ENCODE data around the gene PDLIM4.

Gene PDLIM4

GRCh38 chr5:132237141-132237540, 20.4 kb upstream of the PDLIM4 start:
- ChIA-PET POLR2A (interaction anchor here (2.1 kb wide), 1 partner anchor 56 kb away, joined by 12 read pairs; the partner anchor contains the start of gene SLC22A4), CTCF (interaction anchor here (1.0 to 3.5 kb wide), 8 partner anchors 8 to 583 kb away, joined by 3 to 30 read pairs (median 9); partner anchors contain the start of gene P4HA2)
- no peak for TF ChIP-seq NFRKB (IDR thresholded peaks at IDR 0.05)
- TF ChIP-seq TARDBP (IDR thresholded peaks at IDR 0.05), result no peak
- no peak for TF ChIP-seq HDGF (IDR thresholded peaks at IDR 0.05; ENCODE audit: borderline replicate concordance)
- no peak for TF ChIP-seq ZNF384 (IDR thresholded peaks at IDR 0.05)
- no peak for TF ChIP-seq ELF4 (IDR thresholded peaks at IDR 0.05)
- TF ChIP-seq L3MBTL2 (conservative IDR thresholded peaks at IDR 0.05), result no peak
- no peak for TF ChIP-seq ARNT (IDR thresholded peaks at IDR 0.05)
- no peak for TF ChIP-seq FOXM1 (IDR thresholded peaks at IDR 0.05; ENCODE audit: borderline replicate concordance)
- TF ChIP-seq FOXK2 (IDR thresholded peaks at IDR 0.05), result no peak
- TF ChIP-seq CTBP1 (IDR thresholded peaks at IDR 0.05; ENCODE audit: borderline replicate concordance), result no peak
- TF ChIP-seq SP1 (IDR thresholded peaks at IDR 0.05), result no peak
- TF ChIP-seq BHLHE40 (IDR thresholded peaks at IDR 0.05; ENCODE audit: borderline replicate concordance), result no peak
- TF ChIP-seq LEF1 (IDR thresholded peaks at IDR 0.05; ENCODE audit: borderline replicate concordance), result no peak
- no peak for TF ChIP-seq SUZ12 (IDR thresholded peaks at IDR 0.05)
- TF ChIP-seq PKNOX1 (IDR thresholded peaks at IDR 0.05), result no peak
- no peak for TF ChIP-seq FOXA1 (IDR thresholded peaks at IDR 0.05)
- DNase-seq (ENCODE audit: extremely low spot score), result no peak

DNA sequence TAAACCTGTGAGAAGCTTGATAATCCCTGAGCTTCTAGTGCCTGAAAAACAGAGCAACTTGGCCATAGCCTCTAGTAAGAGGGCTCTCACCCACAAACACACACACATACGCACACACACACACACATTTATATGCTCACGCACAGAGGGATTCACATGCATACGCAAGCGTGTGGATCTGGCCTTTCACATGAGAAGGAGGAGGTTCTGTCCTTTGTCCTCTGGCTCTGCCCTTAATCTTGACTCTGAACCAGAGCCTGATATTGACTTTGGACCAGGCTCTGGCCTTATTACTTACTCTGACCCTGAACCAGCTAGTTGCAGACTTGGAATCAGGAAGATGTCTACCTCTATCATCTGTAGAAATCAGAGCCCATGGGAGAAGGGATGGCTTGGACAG, 19.8 kb upstream of the PDLIM4 start:
- no peak for TF ChIP-seq TARDBP (IDR thresholded peaks at IDR 0.05)
- POLR2A ChIA-PET, result interaction anchor here (0.9 to 2.5 kb wide), 3 partner anchors 10 to 56 kb away, joined by 4 to 14 read pairs (median 12); partner anchors contain the start of genes P4HA2 and SLC22A4
- DNase-seq (ENCODE audit: extremely low spot score), result no peak
- CTCF ChIA-PET, result interaction anchor here (0.6 to 3.5 kb wide), 25 partner anchors 9 to 582 kb away, joined by 3 to 30 read pairs (median 5); partner anchors contain the start of genes P4HA2, PDLIM4, SLC22A4 and SLC22A5

DNA sequence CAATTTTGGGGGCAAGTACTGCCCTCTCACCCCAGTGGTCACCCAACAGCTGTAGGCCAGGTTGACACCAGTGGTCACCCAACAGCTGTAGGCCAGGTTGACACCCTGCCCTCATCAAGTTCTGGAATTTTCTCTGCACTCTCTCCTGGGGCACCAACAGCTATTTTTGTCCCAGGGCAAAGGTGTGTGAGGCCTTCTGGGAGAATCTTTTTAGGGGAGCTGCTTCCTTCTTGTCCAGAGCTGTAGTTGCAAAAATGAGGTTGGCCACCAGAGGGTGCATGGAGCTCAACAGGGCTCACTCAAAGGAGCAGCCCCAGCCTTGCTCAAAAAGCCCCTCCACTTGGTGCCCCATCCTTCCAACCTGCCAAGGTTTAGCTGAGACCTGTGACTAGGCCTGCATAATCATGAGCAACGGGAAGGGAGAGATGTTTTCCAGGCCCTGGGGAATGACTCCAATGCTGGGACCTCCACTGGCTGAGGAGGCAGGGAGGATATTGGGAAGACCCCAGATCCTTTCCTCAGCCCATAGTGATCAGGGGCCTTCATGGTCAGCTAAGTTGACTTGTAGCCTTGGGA, 19.2 kb upstream of the PDLIM4 start:
- ChIA-PET POLR2A (interaction anchor here (0.9 to 2.5 kb wide), 3 partner anchors 11 to 55 kb away, joined by 4 to 14 read pairs (median 12); partner anchors contain the start of genes P4HA2 and SLC22A4), CTCF (interaction anchor here (0.6 to 3.5 kb wide), 26 partner anchors 9 to 582 kb away, joined by 3 to 30 read pairs (median 5); partner anchors contain the start of genes P4HA2, PDLIM4, SLC22A4 and SLC22A5)
- TF ChIP-seq TARDBP (IDR thresholded peaks at IDR 0.05), result no peak
- TF ChIP-seq ARNT (IDR thresholded peaks at IDR 0.05), result no peak
- TF ChIP-seq SUZ12 (IDR thresholded peaks at IDR 0.05), result no peak
- TF ChIP-seq CTBP1 (IDR thresholded peaks at IDR 0.05; ENCODE audit: borderline replicate concordance), result no peak
- no peak for TF ChIP-seq ELF4 (IDR thresholded peaks at IDR 0.05)
- TF ChIP-seq BHLHE40 (IDR thresholded peaks at IDR 0.05; ENCODE audit: borderline replicate concordance), result no peak
- TF ChIP-seq ZNF384 (IDR thresholded peaks at IDR 0.05), result no peak
- DNase-seq (ENCODE audit: extremely low spot score), result peak; percentile 68

DNA sequence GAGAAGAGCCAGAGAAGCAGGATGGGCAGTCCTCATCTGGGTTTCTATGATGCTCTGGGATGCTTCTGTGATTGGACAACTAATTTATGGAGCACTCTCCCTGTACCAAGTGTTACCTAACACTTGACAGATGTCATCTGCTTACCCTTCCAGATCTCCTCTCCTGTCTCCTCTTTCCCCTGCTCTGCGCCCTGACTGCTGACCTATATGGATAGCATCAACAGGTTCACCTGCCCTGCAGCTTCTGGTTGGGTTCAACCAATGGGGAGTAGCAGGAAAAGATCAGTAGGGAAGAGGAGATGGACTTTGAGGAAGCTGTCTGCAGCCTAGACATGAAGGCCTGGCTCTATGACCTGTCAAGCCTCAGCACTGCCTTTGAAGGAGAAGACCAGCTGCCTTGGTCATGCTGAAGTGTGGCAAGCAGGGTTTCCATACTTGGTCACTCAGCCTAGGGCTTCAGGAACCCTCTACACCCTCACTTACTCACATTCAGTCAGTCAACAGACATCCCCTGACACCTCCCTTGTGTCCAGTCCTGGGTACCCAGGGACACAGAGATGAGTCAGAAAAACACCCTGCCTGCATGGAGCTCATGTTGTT, 18.5 kb upstream of the PDLIM4 start:
- CTCF ChIA-PET, result interaction anchor here (0.6 to 3.5 kb wide), 17 partner anchors 8 to 292 kb away, joined by 3 to 30 read pairs (median 6); partner anchors contain the start of genes P4HA2, SLC22A4 and SLC22A5
- POLR2A ChIA-PET, result interaction anchor here (2.1 to 2.5 kb wide), 2 partner anchors 11 to 55 kb away, joined by 12 to 14 read pairs; partner anchors contain the start of genes P4HA2 and SLC22A4
- no peak for DNase-seq (ENCODE audit: extremely low spot score)
- TF ChIP-seq CTBP1 (IDR thresholded peaks at IDR 0.05; ENCODE audit: borderline replicate concordance) (no peak), ZNF384 (IDR thresholded peaks at IDR 0.05) (no peak)

DNA sequence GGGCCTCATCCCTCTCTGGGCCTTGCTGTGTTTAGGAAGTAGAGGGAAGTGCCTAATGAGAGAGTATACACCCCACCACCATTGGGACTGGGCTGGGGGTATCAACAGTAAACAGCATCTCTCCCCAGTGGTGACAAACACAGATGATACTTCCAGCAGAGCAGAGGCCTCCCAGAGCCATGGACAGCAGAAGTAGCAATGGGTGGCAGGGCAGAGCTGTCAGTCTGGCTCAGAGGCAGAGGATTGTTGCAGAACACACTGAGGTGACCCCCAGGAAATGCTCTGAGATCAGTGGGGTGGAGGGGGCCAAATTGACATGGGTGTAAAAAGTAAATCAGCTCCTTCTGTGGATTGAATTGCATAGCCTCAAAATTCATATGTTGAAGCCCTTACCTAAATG, 17.7 kb upstream of the PDLIM4 start:
- TF ChIP-seq L3MBTL2 (conservative IDR thresholded peaks at IDR 0.05) (no peak), FOXK2 (IDR thresholded peaks at IDR 0.05) (no peak), HDGF (IDR thresholded peaks at IDR 0.05; ENCODE audit: borderline replicate concordance) (no peak), FOXA1 (IDR thresholded peaks at IDR 0.05) (no peak), SUZ12 (IDR thresholded peaks at IDR 0.05) (no peak), FOXM1 (IDR thresholded peaks at IDR 0.05; ENCODE audit: borderline replicate concordance) (no peak), NFRKB (IDR thresholded peaks at IDR 0.05) (no peak), ELF4 (IDR thresholded peaks at IDR 0.05) (no peak), BHLHE40 (IDR thresholded peaks at IDR 0.05; ENCODE audit: borderline replicate concordance) (no peak), PKNOX1 (IDR thresholded peaks at IDR 0.05) (no peak), LEF1 (IDR thresholded peaks at IDR 0.05; ENCODE audit: borderline replicate concordance) (no peak), SP1 (IDR thresholded peaks at IDR 0.05) (no peak)
- DNase-seq (ENCODE audit: extremely low spot score), result no peak
- CTCF ChIA-PET, result interaction anchor here (2.1 to 3.5 kb wide), 3 partner anchors 14 to 261 kb away, joined by 14 to 30 read pairs (median 18); partner anchors contain the start of genes P4HA2 and SLC22A4
- POLR2A ChIA-PET, result interaction anchor here (0.6 to 2.5 kb wide), 2 partner anchors 12 to 54 kb away, joined by 3 to 14 read pairs; partner anchors contain the start of gene P4HA2

GRCh38 chr5:132243366-132243977, 14.0 kb upstream of the PDLIM4 start:
- no peak for DNase-seq (ENCODE audit: extremely low spot score)
- TF ChIP-seq L3MBTL2 (conservative IDR thresholded peaks at IDR 0.05) (no peak), FOXM1 (IDR thresholded peaks at IDR 0.05; ENCODE audit: borderline replicate concordance) (no peak), HDGF (IDR thresholded peaks at IDR 0.05; ENCODE audit: borderline replicate concordance) (no peak), ELF4 (IDR thresholded peaks at IDR 0.05) (no peak)
- ChIA-PET POLR2A (no interaction called here), CTCF (interaction anchor here (0.6 to 0.8 kb wide), 2 partner anchors 54 to 149 kb away, joined by 3 to 6 read pairs; no protein-coding TSS in a partner anchor)

Measured in HEK293T (cell line).